COLO668 (cell line): Measurements from ENCODE around the gene DLGAP1.

ENCODE experiments used
- DNase-seq: peaks from one replicate; lab custom pipeline; 2025; ENCODE audit not compliant: unreplicated experiment; lab: John Stamatoyannopoulos, UW

DLGAP1 gene

GRCh38 chr18:3793111-3793510 is 662.0 kb downstream of the DLGAP1 start:
- DNase-seq: no peak

DNA sequence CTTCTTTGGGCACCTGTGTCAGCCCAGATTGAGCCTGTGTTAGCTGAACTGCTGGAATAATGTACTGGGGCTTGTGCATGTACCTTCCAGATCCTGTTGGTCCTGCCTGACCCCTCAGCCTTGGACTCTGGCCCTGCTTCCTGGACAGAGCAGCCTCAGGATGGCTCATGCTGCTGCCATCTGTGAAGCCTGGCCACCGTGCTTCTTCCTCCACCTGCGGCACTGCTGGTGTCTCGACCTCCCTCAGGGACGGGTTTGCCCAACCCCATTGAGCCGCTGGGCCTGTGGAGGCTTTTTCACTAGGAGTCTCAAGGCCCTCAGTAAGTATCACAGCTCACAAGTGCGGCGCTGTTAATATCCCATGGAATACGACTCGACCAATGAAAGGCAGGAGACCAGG is 662.4 kb downstream of the DLGAP1 start:
- DNase-seq: no peak

GRCh38 chr18:3791238-3791637 is 663.9 kb downstream of the DLGAP1 start:
- peak; percentile 47 for DNase-seq

GRCh38 chr18:3790703-3791102 is 664.4 kb downstream of the DLGAP1 start:
- peak; percentile 32 for DNase-seq

- no peak for DNase-seq
Observed at GRCh38 chr18:3789525-3789924, 665.6 kb downstream of the DLGAP1 start.

DNA sequence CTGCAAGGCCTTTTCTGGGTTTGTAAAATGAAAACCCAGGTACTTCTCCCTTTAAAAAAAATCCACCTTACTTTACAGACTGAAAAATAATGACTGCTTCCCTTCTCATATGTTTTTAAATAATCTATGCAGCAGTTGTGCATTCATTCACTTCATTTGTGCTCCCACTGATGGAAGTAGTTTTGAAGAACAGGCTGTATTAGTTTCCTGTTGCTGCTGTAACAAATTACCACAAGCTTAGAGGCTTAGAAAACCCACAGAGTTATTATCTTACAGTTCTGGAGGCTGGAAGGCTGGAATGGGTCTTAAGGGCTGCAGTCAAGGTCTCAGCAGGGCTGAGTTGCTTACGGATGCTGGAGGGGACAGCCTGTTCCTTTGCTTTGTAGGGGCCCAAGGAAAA is 670.2 kb downstream of the DLGAP1 start:
- no peak for DNase-seq

GRCh38 chr18:3782901-3783300 is 672.2 kb downstream of the DLGAP1 start:
- no peak for DNase-seq

DNA sequence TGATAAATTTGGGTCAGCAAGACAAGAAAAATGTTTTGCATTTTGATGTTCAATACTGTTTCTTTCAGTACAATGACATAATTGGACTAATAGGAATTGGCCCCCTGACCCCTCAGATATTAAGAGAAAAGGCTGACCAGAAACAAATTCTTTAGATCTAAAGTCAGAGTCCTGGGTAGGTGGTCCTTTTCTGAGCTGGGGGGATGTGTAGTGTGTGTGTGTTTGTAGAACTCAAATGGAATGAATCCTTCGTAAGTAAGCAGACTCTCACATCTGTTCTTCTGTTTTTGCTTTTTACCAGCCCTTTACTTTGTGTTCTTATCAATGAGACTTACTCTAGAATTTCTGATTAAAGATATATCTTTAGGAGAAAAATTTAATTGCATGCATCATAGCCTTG is 677.4 kb downstream of the DLGAP1 start:
- no peak for DNase-seq

GRCh38 chr18:3777122-3777521 is 678.0 kb downstream of the DLGAP1 start:
- DNase-seq: no peak

DNA sequence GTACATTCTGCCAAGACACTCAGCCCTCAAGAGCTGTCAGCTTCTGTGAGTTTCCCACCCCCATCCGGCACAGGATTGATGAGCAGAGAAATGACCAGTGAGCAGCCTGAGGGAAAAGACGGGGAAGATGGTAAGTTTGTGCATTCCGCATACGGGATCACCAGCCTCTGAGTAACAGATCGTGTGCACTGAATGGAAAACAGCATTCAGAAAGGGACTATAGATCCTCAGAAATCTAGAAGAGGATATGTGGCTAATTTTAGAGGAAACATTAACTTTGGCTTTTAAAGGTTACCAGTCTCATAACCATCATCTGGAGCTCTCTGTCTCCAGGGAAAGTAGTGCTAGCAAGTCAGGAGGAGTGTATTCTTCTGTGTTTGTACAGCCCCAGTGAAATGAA is 679.1 kb downstream of the DLGAP1 start:
- no peak for DNase-seq

DNA sequence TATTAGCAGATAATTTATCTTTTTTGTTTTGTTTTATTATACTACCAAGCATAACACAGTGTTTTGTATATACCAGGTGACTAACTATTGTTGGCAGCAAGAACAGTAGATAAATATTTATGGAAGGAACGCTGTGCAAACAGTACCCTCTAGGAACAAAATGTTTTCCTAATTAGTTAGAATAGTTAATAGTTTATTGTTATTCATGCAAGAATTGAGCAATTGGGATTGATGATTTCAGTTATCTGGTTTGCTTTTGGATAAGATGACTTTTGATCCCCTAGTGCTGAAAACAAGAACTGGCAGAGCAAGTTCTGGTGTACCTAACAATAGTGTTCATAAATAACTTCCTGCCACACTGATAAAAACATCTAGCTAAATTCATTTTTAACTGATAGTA is 681.8 kb downstream of the DLGAP1 start:
- no peak for DNase-seq

DNA sequence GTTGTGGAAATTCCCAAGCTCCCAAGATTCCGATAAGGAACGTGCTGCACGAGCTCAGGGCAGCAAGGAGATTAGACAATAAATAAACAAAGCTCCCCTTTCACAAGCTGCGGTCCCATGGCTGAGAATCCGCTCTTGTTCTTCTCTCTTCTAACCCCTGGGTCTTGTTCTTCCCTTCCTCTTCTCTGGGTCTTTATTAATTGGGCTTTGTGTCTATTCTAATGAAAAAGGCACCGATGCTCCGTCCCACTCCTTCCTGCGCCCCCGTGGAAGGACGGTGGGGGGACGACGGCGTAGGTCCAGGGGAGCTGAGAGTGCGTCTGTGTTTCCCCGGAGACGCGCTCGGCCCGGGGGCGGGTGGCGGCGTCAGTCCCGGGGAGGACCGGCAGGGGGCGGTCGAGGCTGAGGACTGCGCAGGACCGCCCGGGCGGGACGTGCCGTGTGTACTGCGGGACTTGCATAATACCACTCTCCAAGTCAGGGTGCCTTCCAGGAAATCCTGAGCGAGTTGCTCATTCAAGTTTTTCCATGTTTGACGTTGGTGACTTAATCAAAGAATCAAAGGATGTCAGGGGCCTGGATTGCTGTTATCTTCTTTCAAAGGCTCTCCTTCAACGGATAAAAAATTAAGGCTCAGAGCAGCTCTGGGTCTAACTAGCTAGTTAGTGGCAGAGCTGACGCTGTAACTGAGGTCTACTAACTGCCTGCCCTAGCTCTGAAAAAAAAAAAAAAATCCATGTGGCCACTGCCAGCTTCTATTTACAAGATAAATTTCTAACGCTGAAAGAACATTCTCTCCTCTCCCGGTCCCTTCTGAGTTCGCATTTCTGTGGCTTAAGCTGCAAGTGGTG is 683.8 kb downstream of the DLGAP1 start:
- DNase-seq: no peak

DNA sequence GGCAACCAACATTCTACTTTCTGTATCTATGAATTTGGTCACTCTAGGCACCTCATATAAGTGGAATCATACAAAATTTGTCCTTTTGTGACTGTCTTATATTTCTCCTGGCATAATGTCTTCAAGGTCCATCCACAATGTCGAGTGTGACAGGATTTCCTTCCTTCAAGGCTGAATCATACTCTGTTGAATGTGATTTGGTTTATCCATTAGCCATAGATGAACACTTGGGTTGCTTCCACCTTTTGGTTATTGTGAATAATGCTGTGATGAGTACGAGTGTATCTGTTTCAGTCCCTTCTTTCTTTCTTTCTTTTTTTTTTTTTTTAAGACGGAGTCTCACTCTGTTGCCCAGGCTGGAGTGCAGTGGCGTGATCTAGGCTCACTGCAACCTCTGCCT is 693.8 kb downstream of the DLGAP1 start:
- no peak for DNase-seq

DNA sequence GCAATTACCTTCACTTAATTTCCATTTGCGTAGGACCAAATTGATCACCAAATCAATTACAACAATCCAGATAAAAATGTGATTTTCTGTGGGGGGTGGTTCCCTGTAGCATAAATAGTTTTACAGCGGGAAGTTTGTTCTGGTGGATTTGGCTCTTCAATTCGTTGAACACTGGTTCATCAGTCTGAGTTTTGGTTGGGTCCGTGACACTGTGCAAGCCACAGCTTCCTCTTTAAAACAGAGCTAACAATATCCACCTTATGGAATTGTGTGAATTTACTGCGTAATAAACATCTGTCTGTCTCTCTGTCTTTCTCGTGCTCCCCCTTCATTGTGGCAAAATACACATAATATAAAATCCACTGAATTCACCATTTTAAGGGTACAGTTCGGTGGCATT is 694.4 kb downstream of the DLGAP1 start:
- no peak for DNase-seq

DNA sequence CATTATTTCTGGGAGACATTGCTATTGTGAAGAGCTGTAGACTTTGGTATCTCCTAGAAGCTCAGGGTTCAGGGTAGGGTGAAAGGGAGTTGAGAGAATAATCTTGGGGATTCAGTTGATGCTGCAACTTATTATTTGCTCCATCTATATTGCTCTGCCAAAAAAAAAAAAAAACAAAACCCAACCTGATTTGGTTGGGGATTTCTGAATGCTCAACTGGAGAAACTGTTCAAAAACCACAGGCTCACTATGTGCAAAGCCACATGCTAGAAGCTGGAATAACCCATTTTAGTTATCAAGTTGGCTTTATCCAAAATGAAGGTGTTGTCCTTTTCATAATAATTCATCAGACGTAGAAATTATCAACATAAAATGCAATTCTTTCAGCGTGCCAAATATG is 696.0 kb downstream of the DLGAP1 start:
- DNase-seq: no peak

DNA sequence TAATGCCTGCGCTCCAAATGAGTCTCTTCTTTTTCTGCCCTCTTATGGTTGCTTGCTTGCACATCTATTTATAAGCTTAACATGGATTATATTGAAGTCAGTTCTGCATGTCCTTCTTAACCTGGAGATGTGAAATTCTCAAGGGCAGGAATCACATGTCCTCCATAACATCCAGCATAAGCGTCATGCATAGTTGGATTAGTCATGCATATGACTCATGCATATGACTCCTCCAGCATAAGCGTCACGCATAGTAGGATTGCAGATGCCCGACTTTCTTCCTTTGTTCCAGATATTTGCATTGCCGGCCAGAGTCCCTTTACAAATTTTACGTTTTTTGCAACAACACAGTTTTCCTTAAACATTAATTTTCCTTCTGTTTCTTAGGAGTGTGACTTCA is 696.6 kb downstream of the DLGAP1 start:
- DNase-seq: no peak

- DNase-seq: no peak
Observed at GRCh38 chr18:3757361-3757760, 697.7 kb downstream of the DLGAP1 start.

DNA sequence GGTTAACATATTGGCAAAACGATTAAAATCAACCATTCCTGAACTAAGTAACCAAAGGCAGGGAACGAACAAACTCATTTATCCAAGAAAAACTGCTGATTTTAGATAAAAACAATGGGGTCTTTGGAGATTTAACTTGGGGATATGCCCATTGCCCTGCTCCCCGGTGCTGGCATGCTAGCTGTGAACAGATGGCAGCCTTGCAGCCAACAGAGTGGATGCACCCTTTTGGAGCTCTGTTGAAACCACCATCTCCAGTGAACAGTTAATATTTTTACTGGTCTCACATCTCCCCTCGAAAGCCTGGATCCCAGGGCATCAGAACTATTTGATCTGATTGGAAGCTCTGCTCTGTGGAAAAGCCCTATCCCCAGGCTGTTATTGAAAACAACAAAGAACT is 702.0 kb downstream of the DLGAP1 start:
- no peak for DNase-seq

- no peak for DNase-seq
Observed at GRCh38 chr18:3748086-3748485, 707.0 kb downstream of the DLGAP1 start.

DNA sequence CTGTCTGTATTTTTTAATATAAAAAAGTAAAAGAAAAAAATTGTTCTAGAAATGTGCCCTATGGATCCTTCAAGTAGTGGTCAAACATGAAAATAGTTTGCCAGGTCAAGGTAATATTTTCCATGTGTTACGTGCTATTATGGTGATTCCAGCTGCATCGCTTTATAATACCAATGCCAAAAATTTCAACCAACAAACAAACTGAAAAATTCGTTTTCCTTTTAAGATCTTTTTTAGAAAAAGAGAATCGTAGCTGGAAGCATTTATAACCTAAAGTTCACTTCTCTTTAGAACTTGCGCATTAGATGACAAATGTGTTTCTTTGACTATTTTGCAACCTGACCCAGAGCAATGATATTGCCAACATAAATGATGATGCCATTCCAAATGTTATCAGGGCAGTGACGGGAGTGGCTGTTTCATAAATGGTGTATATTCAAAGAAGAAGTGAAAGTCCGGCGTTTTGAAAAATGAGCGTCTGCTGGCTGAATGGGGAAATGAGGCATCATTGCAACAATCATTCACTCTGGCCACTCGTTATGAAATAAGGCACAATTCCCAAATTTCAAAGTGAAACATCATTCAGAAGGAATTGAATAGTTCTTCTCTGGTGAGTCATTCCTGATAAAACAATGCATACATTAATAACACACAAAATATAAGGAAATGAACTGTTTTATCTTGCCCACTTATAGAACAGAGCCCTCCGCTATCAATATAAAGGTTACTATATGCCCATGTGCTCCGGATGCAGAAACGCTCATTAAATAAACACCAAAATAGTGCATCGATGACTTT is 707.7 kb downstream of the DLGAP1 start:
- no peak for DNase-seq

DNA sequence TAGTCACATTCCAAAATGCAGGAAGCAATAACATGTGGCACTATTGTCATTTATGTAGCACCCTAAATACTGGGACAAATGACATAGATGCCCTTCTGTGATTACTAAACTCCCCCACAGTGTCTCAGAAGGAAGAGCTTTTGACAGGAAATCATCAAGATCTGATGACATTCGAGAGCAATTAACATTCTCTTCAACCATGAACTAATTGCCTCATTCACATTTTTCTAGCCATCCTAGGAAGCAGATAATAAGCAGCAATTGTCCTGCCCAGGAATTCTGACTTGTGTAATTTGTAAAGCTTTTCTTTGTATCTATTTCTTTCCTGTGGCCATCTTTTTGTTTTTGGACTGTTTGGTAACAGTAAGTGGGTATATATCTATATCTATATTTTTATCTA is 712.6 kb downstream of the DLGAP1 start:
- no peak for DNase-seq

DNA sequence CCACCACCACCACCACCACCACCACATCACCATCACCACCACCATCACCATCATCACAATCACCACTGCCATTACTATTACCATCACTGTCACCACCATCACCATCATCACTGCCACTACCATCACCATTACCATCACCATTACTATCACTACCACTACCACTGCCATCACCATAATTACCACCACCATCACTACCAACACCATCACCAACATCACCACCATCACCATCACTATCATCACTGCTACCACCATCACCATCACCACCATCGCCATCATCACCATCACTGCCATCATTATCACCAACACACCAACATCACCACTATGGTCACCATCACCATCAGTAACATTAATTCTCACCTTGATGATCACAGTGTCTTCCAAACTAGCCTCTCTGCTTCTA is 713.8 kb downstream of the DLGAP1 start:
- DNase-seq: no peak
